ENCODE results near the gene CDKN2B-AS1. TPM values are rescaled to one million over a fixed set of nuclear protein-coding genes. Genes with fewer than 3 reads are reported as not detected.

The CDKN2B-AS1 gene
- polyA plus RNA-seq, 2 of the 4 experiments (the other 2 are of a cell fraction): not detected

GRCh38 chr9:21993007-21993406, 1.6 kb upstream of the CDKN2B-AS1 start:
- no peak overlapping the region for H3K4me2 ChIP-seq
- TF ChIP-seq POLR2AphosphoS2 (conservative IDR thresholded peaks at IDR 0.05; ENCODE audit: low read length) (no peak), HOXA7 (CRISPR knock-in tag; IDR thresholded peaks at IDR 0.05) (no peak), CHD2 (IDR thresholded peaks at IDR 0.05; ENCODE audit: low read length, partially characterized antibody) (no peak), ZSCAN20 (CRISPR knock-in tag; IDR thresholded peaks at IDR 0.05) (no peak), EP300 (IDR thresholded peaks at IDR 0.05) (no peak), KDM1A (IDR thresholded peaks at IDR 0.05; ENCODE audit: low read depth) (no peak), TP53 (CRISPR knock-in tag; IDR thresholded peaks at IDR 0.05) (no peak), ZNF302 (CRISPR knock-in tag; IDR thresholded peaks at IDR 0.05) (no peak), EHF (CRISPR knock-in tag; IDR thresholded peaks at IDR 0.05) (no peak), CHD4 (IDR thresholded peaks at IDR 0.05; ENCODE audit: borderline replicate concordance) (no peak), SREBF2 (IDR thresholded peaks at IDR 0.05) (no peak), RARB (CRISPR knock-in tag; IDR thresholded peaks at IDR 0.05) (no peak), HDAC2 (IDR thresholded peaks at IDR 0.05) (no peak), JUNB (IDR thresholded peaks at IDR 0.05) (no peak), NR3C1 (IDR thresholded peaks at IDR 0.05) (no peak), HMGXB4 (CRISPR knock-in tag; IDR thresholded peaks at IDR 0.05; ENCODE audit: borderline replicate concordance) (no peak), HOXB5 (CRISPR knock-in tag; IDR thresholded peaks at IDR 0.05) (no peak), PBX3 (IDR thresholded peaks at IDR 0.05) (no peak), RNF2 (IDR thresholded peaks at IDR 0.05; ENCODE audit: borderline replicate concordance, low read depth) (no peak)
- ChIA-PET POLR2A (no interaction called here), CTCF (no interaction called here)
- ATAC-seq (no peak), DNase-seq (ENCODE audit: low read depth in 1 of 2, low spot score in 1 of 2) (no peak), FAIRE-seq (no peak)
- H3K27ac ChIP-seq: no peak overlapping the region
- H3K4me1 ChIP-seq: no peaks in the 10 kb centered on the region
- no CpG with 5 or more reads among the region's 4 CpGs for WGBS (ENCODE audit: missing lambda C conversion rate)
- H3K9me3 ChIP-seq: no peaks in the 10 kb centered on the region
- no peak overlapping the region for H3K4me3 ChIP-seq

- ATAC-seq (no peak), FAIRE-seq (no peak), DNase-seq (ENCODE audit: low read depth in 1 of 2, low spot score in 1 of 2) (no peak)
- ChIA-PET POLR2A (no interaction called here), CTCF (no interaction called here)
- WGBS (ENCODE audit: missing lambda C conversion rate): no CpG with 5 or more reads among the region's 53 CpGs
- Histone ChIP-seq H3K27ac (no peak within 1 kb of the TSS), H3K4me2 (no peak within 1 kb of the TSS), H3K4me1 (no peaks in the 10 kb centered on the region), H3K9me3 (no peaks in the 10 kb centered on the region), H3K4me3 (no peak within 1 kb of the TSS)
- TF ChIP-seq NFE2L2 (conservative IDR thresholded peaks at IDR 0.05; ENCODE audit: low read length) (no peak), PBX3 (IDR thresholded peaks at IDR 0.05) (no peak)
Observed at GRCh38 chr9:21993893-21994555, 567 bp upstream of the CDKN2B-AS1 start, which contains the start of gene CDKN2A. CDKN2A (minus strand) TSS chr9:21994392.

GRCh38 chr9:21995006-21995665, 545 bp downstream of the CDKN2B-AS1 start:
- no peak overlapping the region for H3K4me2 ChIP-seq
- no peak for DNase-seq (ENCODE audit: low read depth in 1 of 2, low spot score in 1 of 2)
- ChIA-PET POLR2A (no interaction called here), CTCF (no interaction called here)
- WGBS (ENCODE audit: missing lambda C conversion rate): no CpG with 5 or more reads among the region's 56 CpGs
- no peak for FAIRE-seq
- no peaks in the 10 kb centered on the region for H3K9me3 ChIP-seq
- H3K27ac ChIP-seq: no peak overlapping the region
- no peak overlapping the region for H3K4me3 ChIP-seq
- no peak for ATAC-seq
- no peaks in the 10 kb centered on the region for H3K4me1 ChIP-seq
- TF ChIP-seq CHD4 (IDR thresholded peaks at IDR 0.05; ENCODE audit: borderline replicate concordance): no peak
- no peak for TF ChIP-seq CHD2 (IDR thresholded peaks at IDR 0.05; ENCODE audit: low read length, partially characterized antibody)
- no peak for TF ChIP-seq CBX8 (IDR thresholded peaks at IDR 0.05)
- TF ChIP-seq HOXB5 (CRISPR knock-in tag; IDR thresholded peaks at IDR 0.05): no peak
- TF ChIP-seq EHF (CRISPR knock-in tag; IDR thresholded peaks at IDR 0.05): no peak
- no peak for TF ChIP-seq PBX3 (IDR thresholded peaks at IDR 0.05)
- TF ChIP-seq TP53 (CRISPR knock-in tag; IDR thresholded peaks at IDR 0.05): no peak
- TF ChIP-seq BHLHE40 (IDR thresholded peaks at IDR 0.05; ENCODE audit: low read depth, low read length): no peak
- TF ChIP-seq ZFP36 (IDR thresholded peaks at IDR 0.05; ENCODE audit: borderline replicate concordance, partially characterized antibody): no peak
- no peak for TF ChIP-seq MAZ (IDR thresholded peaks at IDR 0.05; ENCODE audit: borderline replicate concordance, low read depth, low read length)
- TF ChIP-seq SREBF2 (IDR thresholded peaks at IDR 0.05): no peak
- TF ChIP-seq E2F6 (IDR thresholded peaks at IDR 0.05; ENCODE audit: borderline replicate concordance, low read depth): no peak
- TF ChIP-seq MAFK (IDR thresholded peaks at IDR 0.05; ENCODE audit: partially characterized antibody): no peak
- TF ChIP-seq RFX5 (IDR thresholded peaks at IDR 0.05): no peak
- no peak for TF ChIP-seq HEYL (CRISPR knock-in tag; IDR thresholded peaks at IDR 0.05)
- TF ChIP-seq ESRRA (IDR thresholded peaks at IDR 0.05; ENCODE audit: borderline replicate concordance, low read length): no peak
